GM19395 (cell line): ENCODE data around the gene IL2RA.
"Not testable (repeated sequence)": the region's sequence is repeated elsewhere in the genome, so short reads cannot be mapped to it uniquely, and the experiment has no call there.

ENCODE experiments used
- ATAC-seq: cut with Tn5 transposase; IDR thresholded peaks from one replicate; pipeline ENCODE4 v1.9.1; 2021; ENCODE audit warnings: mild to moderate bottlenecking, moderate library complexity; ENCODE audit not compliant: unreplicated experiment

Gene IL2RA

GRCh38 chr10:6044060-6044459, 18.1 kb downstream of the IL2RA start:
- no peak for ATAC-seq

- not testable (repeated sequence) for ATAC-seq
Observed at GRCh38 chr10:6043377-6043776, 18.8 kb downstream of the IL2RA start.

- no peak for ATAC-seq
Observed at GRCh38 chr10:6040205-6040604, 22.0 kb downstream of the IL2RA start.

GRCh38 chr10:6039711-6040110, 22.5 kb downstream of the IL2RA start:
- no peak for ATAC-seq

- no peak for ATAC-seq
Observed at GRCh38 chr10:6038071-6038631, 24.0 kb downstream of the IL2RA start.

- ATAC-seq: no peak
Observed at GRCh38 chr10:6037422-6037821, 24.7 kb downstream of the IL2RA start.

GRCh38 chr10:6036861-6037321, 25.3 kb downstream of the IL2RA start:
- ATAC-seq: no peak

- no peak for ATAC-seq
Observed at GRCh38 chr10:6035931-6036575, 26.1 kb downstream of the IL2RA start.

GRCh38 chr10:6035101-6035834, 26.9 kb downstream of the IL2RA start:
- ATAC-seq: no peak

GRCh38 chr10:6034371-6034770, 27.8 kb downstream of the IL2RA start:
- ATAC-seq: no peak

GRCh38 chr10:6033954-6034353, 28.2 kb downstream of the IL2RA start:
- ATAC-seq: no peak

GRCh38 chr10:6030940-6031339, 31.2 kb downstream of the IL2RA start:
- no peak for ATAC-seq

GRCh38 chr10:6030217-6030616, 31.9 kb downstream of the IL2RA start:
- ATAC-seq: no peak

GRCh38 chr10:6027929-6028328, 34.2 kb downstream of the IL2RA start:
- no peak for ATAC-seq

- no peak for ATAC-seq
Observed at GRCh38 chr10:6025683-6026255, 36.4 kb downstream of the IL2RA start.

GRCh38 chr10:6024334-6024682, 37.9 kb downstream of the IL2RA start:
- no peak for ATAC-seq

- no peak for ATAC-seq
Observed at GRCh38 chr10:6023661-6024333, 38.4 kb downstream of the IL2RA start.

GRCh38 chr10:6022660-6023059, 39.5 kb downstream of the IL2RA start:
- no peak for ATAC-seq

- ATAC-seq: no peak
Observed at GRCh38 chr10:6020826-6021225, 41.3 kb downstream of the IL2RA start.

- no peak for ATAC-seq
Observed at GRCh38 chr10:6019796-6020195, 42.4 kb downstream of the IL2RA start.

GRCh38 chr10:6019010-6019782, 43.0 kb downstream of the IL2RA start:
- no peak for ATAC-seq
